ENCODE data around the gene EME1.

DNA sequence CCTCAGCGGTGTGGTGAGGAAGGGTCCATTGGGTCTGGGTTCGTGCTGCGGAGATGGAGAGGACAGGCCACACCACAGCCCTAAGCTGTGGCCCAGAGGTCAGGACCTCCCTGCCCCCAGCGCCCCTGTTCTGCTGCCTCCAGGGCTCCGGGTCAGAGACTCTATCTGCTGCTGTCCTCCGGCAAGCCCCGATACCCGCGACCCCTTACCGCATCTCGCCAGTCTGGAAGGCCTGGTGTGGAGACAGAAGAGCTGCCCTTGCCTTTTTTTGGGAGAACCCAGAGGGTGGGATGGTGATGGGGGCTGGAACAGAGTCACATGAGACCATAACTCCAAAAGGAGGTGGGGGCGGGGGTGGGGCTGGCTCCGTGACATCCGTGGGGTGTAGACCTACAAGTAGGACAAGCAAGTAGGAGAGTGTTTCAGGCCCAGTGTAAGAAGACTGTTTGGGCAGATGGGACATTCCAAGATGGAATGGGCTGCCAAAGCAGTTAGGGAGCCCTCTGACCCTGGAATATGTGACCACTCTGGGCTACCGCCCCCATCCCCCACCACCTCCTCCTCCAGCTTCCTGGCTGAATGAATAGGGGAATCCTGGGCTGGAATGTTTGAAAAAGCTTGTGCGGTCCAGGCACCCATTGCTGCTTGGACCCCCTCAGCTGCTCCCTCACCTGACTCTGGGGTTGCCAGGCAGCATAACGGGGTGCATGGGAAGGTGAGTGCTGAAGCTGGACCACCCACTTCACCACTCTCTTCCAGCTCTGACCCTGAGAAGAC lies 25.7 kb upstream of the EME1 start:
- TF ChIP-seq CTCF (conservative IDR thresholded peaks at IDR 0.05; ENCODE audit: low read depth, low read length) (no peak), EZH2 (IDR thresholded peaks at IDR 0.05; ENCODE audit: borderline replicate concordance, low read depth, low read length, poor library complexity, severe bottlenecking) (no peak)

All from A673 (cell line).